HepG2 (cell line): ENCODE results near the gene DYNC1I2. TPM values are rescaled to one million over a fixed set of nuclear protein-coding genes. Genes with fewer than 3 reads are reported as not detected.

Source experiments
- CHD2 ChIP-seq: IDR thresholded peaks from 2 replicates; pipeline ENCODE4 v1.6.1; 2011; ENCODE audit warnings: low read depth, low read length, improper control_type of control experiment
- GATAD2A ChIP-seq: IDR thresholded peaks from 2 replicates; pipeline ENCODE4 v1.6.1; 2016
- LCORL ChIP-seq, 2 experiments: fragments of 450-650 bp in 1 of 2; sonication (generic) in 1 of 2; formaldehyde crosslinking in 1 of 2; IDR thresholded peaks; 2 replicates each; pipeline versions ENCODE4 v1.5.0 to v1.6.1; 2017 to 2020; ENCODE audit warnings: antibody characterized with exemption in 1 of 2, missing genetic modification reagents in 1 of 2
- NFIC ChIP-seq: IDR thresholded peaks from 2 replicates; pipeline ENCODE4 v1.6.1; 2012; ENCODE audit warnings: mild to moderate bottlenecking, low read length, inconsistent platforms
- SIX1 ChIP-seq: sonication (generic); formaldehyde crosslinking; IDR thresholded peaks from 2 replicates; pipeline ENCODE4 v1.4.0; 2020; ENCODE audit warnings: missing genetic modification reagents, borderline replicate concordance
- SMAD9 ChIP-seq: sonication (generic); formaldehyde crosslinking; IDR thresholded peaks from 2 replicates; pipeline ENCODE4 v1.5.1; 2020; ENCODE audit warnings: mild to moderate bottlenecking, missing genetic modification reagents
- SP2 ChIP-seq: sonication (generic); formaldehyde crosslinking; IDR thresholded peaks from 2 replicates; pipeline ENCODE4 v1.5.1; 2020; ENCODE audit warnings: mild to moderate bottlenecking, missing genetic modification reagents
- TGIF2 ChIP-seq: IDR thresholded peaks from 2 replicates; pipeline ENCODE4 v1.6.1; 2016; ENCODE audit warnings: control low read depth, missing compliant biosample characterization
- ZNF253 ChIP-seq: sonication (generic); formaldehyde crosslinking; IDR thresholded peaks from 2 replicates; pipeline ENCODE4 v1.8.0; 2022; ENCODE audit warnings: mild to moderate bottlenecking, missing genetic modification reagents, borderline replicate concordance
- ZNF441 ChIP-seq: sonication (generic); formaldehyde crosslinking; IDR thresholded peaks from 2 replicates; pipeline ENCODE4 v1.7.0; 2021; ENCODE audit warnings: missing genetic modification reagents, borderline replicate concordance
- ZNF547 ChIP-seq: sonication (generic); formaldehyde crosslinking; IDR thresholded peaks from 2 replicates; pipeline ENCODE4 v1.5.1; 2020; ENCODE audit warnings: mild to moderate bottlenecking, missing genetic modification reagents
- ZNF737 ChIP-seq: sonication (generic); formaldehyde crosslinking; IDR thresholded peaks from 2 replicates; pipeline ENCODE4 v1.5.0; 2020; ENCODE audit warnings: missing genetic modification reagents, mild to moderate bottlenecking, borderline replicate concordance
- polyA plus RNA-seq, 8 experiments: library from polyadenylated mRNA; depleted of rRNA in 3 of 8; stranded (reverse) in 7 of 8; unstranded in 1 of 8; fragments of >200 nt; fragmentation: Illumina TruSeq in 4 of 8; extraction: Trizol in 4 of 8; gene quantifications; 2 replicates each; pipeline versions ENCODE4 v1.2.1 to v1.2.3, GENCODE V29; 2011 to 2016; ENCODE audit warnings: low read depth in 4 of 8, missing spikeins in 1 of 8, mixed read lengths in 1 of 8; ENCODE audit not compliant: insufficient read depth in 1 of 8
- total RNA-seq, 5 experiments: library from RNA; depleted of rRNA; stranded (reverse); fragments of >200 nt; fragmentation: Illumina TruSeq; extraction: Trizol; gene quantifications; 2 replicates each; pipeline ENCODE4 v1.2.3, GENCODE V29; 2016; ENCODE audit warnings: low read depth in 1 of 5
- TF ChIP-seq, protein P1 (sequence below): sonication (generic); formaldehyde crosslinking; IDR thresholded peaks from 2 replicates; pipeline ENCODE4 v1.4.0; 2020; ENCODE audit warnings: mild to moderate bottlenecking, missing genetic modification reagents
- TF ChIP-seq, protein P2 (sequence below): sonication (generic); formaldehyde crosslinking; IDR thresholded peaks from 2 replicates; pipeline ENCODE4 v1.4.0; 2020; ENCODE audit warnings: missing genetic modification reagents, borderline replicate concordance
- TF ChIP-seq, protein P3 (sequence below): sonication (generic); formaldehyde crosslinking; IDR thresholded peaks from 2 replicates; pipeline ENCODE4 v1.5.0; 2020; ENCODE audit warnings: mild to moderate bottlenecking, missing genetic modification reagents

The DYNC1I2 gene
- total and polyA plus RNA-seq, 2 of the 13 experiments (the other 11 are each of a cell fraction or from before 2014, with no cell fraction given): 84.0 to 99.8 TPM

DNA sequence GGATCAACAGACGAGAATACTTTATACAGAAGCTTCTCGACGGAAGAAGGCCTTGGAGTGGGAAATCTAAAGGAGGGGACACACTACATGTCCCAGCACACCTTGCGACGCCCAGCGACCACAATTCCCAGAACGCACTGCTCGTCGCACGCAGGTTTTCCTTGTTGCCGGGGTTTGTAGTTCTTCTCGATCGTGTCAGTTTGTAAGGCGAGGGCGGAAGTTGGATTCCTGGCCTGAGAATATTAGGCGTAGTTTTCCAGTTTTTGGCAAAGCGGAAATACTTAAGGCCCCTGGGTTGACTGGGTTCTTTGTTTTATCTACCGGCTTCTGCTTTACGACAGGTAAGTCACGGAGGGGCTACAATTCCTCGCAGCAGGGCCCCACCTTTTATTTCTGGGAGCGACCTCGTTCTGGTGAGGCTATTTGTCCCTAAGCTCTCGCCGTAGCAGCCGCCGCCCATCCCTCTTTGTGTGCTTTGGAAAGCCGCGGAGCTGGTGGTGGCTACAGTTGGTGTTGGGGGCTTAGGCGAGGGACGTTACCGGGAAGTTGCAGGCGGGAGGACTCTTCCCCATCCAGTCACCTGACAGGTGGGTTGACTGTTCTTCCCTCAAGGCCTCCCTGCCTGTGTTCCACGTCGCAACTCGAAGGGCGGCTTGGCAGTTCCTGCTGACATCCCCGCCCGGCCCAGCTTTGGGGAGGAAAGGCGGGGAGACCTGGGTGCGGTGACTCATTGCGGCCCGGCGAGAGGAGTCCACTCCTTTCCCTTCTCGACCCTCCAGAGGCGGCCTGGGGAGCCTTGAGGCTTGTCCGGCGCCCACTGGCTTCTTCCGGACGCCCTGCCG is at the start of gene DYNC1I2 (continued):
- TF ChIP-seq TGIF2 (CRISPR knock-in tag): peak; percentile 83
- TF ChIP-seq, protein P1, sequence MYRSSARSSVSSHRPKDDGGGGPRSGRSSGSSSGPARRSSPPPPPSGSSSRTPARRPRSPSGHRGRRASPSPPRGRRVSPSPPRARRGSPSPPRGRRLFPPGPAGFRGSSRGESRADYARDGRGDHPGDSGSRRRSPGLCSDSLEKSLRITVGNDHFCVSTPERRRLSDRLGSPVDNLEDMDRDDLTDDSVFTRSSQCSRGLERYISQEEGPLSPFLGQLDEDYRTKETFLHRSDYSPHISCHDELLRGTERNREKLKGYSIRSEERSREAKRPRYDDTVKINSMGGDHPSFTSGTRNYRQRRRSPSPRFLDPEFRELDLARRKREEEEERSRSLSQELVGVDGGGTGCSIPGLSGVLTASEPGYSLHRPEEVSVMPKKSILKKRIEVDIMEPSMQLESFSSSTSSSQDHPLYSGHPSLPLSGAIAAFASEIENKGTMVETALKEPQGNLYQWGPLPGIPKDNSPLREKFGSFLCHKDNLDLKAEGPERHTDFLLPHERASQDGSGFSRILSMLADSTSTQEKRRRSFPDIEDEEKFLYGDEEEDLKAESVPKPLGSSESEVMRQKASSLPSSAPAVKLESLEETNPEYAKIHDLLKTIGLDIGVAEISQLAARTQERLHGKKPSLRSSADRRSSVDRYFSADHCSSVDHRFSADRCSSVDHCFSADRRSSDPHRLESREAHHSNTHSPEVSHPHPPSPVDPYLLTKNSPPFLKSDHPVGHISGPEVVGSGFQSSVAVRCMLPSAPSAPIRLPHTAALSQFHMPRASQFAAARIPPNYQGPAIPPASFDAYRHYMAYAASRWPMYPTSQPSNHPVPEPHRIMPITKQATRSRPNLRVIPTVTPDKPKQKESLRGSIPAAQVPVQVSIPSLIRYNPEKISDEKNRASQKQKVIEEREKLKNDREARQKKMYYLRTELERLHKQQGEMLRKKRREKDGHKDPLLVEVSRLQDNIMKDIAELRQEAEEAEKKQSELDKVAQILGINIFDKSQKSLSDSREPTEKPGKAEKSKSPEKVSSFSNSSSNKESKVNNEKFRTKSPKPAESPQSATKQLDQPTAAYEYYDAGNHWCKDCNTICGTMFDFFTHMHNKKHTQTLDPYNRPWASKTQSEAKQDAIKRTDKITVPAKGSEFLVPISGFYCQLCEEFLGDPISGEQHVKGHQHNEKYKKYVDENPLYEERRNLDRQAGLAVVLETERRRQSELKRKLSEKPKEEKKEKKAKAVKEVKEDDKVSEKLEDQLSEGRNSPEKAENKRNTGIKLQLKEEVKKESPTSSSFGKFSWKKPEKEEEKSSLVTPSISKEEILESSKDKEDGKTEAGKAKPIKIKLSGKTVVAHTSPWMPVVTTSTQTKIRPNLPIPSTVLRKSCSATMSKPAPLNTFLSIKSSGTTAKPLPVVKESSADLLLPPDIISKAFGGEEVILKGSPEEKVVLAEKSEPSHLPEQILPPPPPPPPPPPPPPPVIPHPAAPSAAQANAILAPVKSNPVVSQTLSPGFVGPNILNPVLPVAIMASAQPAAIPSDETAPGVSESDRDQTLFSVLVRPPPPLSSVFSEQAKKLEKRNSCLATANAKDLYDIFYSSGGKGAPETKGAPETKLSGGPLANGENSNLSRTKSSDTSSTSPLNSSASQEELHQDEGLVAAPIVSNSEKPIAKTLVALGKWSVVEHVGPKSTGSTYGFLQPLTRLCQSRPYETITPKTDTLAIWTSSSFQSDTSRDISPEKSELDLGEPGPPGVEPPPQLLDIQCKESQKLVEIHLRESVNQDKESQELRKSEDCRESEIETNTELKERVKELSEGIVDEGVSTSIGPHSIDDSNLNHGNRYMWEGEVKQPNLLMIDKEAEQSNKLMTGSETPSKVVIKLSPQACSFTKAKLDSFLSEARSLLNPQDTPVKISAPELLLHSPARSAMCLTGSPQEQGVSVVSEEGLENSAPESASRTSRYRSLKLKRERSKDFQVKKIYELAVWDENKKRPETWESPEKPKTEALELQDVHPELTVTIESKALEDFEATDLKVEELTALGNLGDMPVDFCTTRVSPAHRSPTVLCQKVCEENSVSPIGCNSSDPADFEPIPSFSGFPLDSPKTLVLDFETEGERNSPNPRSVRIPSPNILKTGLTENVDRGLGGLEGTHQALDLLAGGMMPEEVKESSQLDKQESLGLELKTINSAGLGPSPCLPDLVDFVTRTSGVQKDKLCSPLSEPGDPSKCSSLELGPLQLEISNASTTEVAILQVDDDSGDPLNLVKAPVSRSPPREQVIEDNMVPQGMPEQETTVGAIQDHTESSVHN: peak; percentile 97
- peak; percentile 78; the same call in 1 of the 2 replicates for TF ChIP-seq ZNF441
- peak; percentile 29; the same call in 1 of the 2 replicates for TF ChIP-seq GATAD2A (CRISPR knock-in tag)
- peak; percentile 59 for TF ChIP-seq SP2
- TF ChIP-seq, protein P2, sequence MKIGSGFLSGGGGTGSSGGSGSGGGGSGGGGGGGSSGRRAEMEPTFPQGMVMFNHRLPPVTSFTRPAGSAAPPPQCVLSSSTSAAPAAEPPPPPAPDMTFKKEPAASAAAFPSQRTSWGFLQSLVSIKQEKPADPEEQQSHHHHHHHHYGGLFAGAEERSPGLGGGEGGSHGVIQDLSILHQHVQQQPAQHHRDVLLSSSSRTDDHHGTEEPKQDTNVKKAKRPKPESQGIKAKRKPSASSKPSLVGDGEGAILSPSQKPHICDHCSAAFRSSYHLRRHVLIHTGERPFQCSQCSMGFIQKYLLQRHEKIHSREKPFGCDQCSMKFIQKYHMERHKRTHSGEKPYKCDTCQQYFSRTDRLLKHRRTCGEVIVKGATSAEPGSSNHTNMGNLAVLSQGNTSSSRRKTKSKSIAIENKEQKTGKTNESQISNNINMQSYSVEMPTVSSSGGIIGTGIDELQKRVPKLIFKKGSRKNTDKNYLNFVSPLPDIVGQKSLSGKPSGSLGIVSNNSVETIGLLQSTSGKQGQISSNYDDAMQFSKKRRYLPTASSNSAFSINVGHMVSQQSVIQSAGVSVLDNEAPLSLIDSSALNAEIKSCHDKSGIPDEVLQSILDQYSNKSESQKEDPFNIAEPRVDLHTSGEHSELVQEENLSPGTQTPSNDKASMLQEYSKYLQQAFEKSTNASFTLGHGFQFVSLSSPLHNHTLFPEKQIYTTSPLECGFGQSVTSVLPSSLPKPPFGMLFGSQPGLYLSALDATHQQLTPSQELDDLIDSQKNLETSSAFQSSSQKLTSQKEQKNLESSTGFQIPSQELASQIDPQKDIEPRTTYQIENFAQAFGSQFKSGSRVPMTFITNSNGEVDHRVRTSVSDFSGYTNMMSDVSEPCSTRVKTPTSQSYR (CRISPR knock-in tag): 0 out of 2 replicates have a peak, but pooled peaks have one; percentile 14
- TF ChIP-seq ZNF253: 0 out of 2 replicates have a peak, but pooled peaks have one; percentile 23
- no peak; the same call in 1 of the 2 replicates for TF ChIP-seq ZNF737
- no peak for TF ChIP-seq NFIC
- TF ChIP-seq ZNF547: peak; percentile 83
- TF ChIP-seq SIX1 (CRISPR knock-in tag): 0 out of 2 replicates have a peak, but pooled peaks have one; percentile 14
- no peak for TF ChIP-seq LCORL (IDR thresholded peaks at IDR 0.05)
- peak; percentile 55; the same call in 1 of the 2 replicates for TF ChIP-seq LCORL (CRISPR knock-in tag; IDR thresholded peaks at IDR 0.05)
- peak; percentile 58; the same call in 1 of the 2 replicates for TF ChIP-seq CHD2
- TF ChIP-seq, protein P3, sequence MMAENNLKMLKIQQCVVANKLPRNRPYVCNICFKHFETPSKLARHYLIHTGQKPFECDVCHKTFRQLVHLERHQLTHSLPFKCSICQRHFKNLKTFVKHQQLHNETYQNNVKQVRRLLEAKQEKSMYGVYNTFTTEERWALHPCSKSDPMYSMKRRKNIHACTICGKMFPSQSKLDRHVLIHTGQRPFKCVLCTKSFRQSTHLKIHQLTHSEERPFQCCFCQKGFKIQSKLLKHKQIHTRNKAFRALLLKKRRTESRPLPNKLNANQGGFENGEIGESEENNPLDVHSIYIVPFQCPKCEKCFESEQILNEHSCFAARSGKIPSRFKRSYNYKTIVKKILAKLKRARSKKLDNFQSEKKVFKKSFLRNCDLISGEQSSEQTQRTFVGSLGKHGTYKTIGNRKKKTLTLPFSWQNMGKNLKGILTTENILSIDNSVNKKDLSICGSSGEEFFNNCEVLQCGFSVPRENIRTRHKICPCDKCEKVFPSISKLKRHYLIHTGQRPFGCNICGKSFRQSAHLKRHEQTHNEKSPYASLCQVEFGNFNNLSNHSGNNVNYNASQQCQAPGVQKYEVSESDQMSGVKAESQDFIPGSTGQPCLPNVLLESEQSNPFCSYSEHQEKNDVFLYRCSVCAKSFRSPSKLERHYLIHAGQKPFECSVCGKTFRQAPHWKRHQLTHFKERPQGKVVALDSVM (CRISPR knock-in tag): 0 out of 2 replicates have a peak, but pooled peaks have one; percentile 45
- TF ChIP-seq SMAD9: no peak
